HepG2 (cell line): ENCODE measurements around the gene OLFM2. TPM values are rescaled to one million over a fixed set of nuclear protein-coding genes. Genes with fewer than 3 reads are reported as not detected.

Source experiments
- ATAC-seq: fragments of 200-7000 bp; cut with Tn5 transposase; 3 replicates; pipeline ENCODE4 v1.9.1; 2020; ENCODE audit warnings: mild to moderate bottlenecking, moderate library complexity
- BruUV-seq: library from RNA; stranded (reverse); fragments of 400-500 nt; replicated peaks from 2 replicates; lab custom pipeline; 2021; lab: Mats Ljungman, UMichigan
- CTCF ChIA-PET: fragments of 300-600 bp; formaldehyde crosslinking; extraction: SDS; loops from one replicate; lab custom pipeline; 2021; ENCODE audit warnings: low total read pairs, inconsistent platforms, low intra/inter-chr PET ratio; lab: Yijun Ruan, JAX
- POLR2A ChIA-PET: fragments of 350-600 bp; sonication (Branson Sonifier 250); formaldehyde crosslinking; loops from one replicate; lab custom pipeline; 2020; ENCODE audit warnings: antibody characterized with exemption, inconsistent platforms; lab: Yijun Ruan, JAX
- DNase-seq: peaks from one replicate; pipeline ENCODE4 v3.0.0-alpha.2; 2015; ENCODE audit warnings: low spot score
- FAIRE-seq: peaks from 3 replicates; lab custom pipeline; 2011; peaks lifted over from hg19 to GRCh38; lab: Jason Lieb, UNC
- H2AFZ ChIP-seq: one replicate; pipeline ENCODE4 v1.6.1; 2011; ENCODE audit warnings: low read length, inconsistent platforms
- H3K27ac ChIP-seq: fragments of 300-600 bp; 3 replicates; pipeline ENCODE4 v1.8.0; 2011; ENCODE audit warnings: mixed run types, mild to moderate bottlenecking, mixed read lengths, low read length, inconsistent platforms; ENCODE audit not compliant: insufficient read depth; ENCODE audit errors: extremely low read length
- H3K27me3 ChIP-seq, 2 experiments: fragments of 200-600 bp in 1 of 2; 2 replicates in 1 of 2; 3 replicates in 1 of 2; pipeline versions ENCODE4 v1.6.0 to v1.8.0; 2011; ENCODE audit warnings: low read length in 2 of 2, mild to moderate bottlenecking in 2 of 2, moderate library complexity in 2 of 2, inconsistent platforms in 1 of 2; ENCODE audit not compliant: insufficient read depth in 2 of 2, control insufficient read depth in 1 of 2
- H3K36me3 ChIP-seq, 2 experiments: fragments of 200-600 bp in 1 of 2; replicated peaks in 1 of 2; 2 replicates in 1 of 2; 3 replicates in 1 of 2; pipeline versions ENCODE4 v1.5.1 to v1.8.0; 2011; ENCODE audit warnings: low read length in 2 of 2, inconsistent platforms in 1 of 2; ENCODE audit not compliant: insufficient read depth in 2 of 2, control insufficient read depth in 1 of 2
- H3K4me1 ChIP-seq: 2 replicates; pipeline ENCODE4 v1.5.1; 2012; ENCODE audit warnings: low read length, inconsistent platforms; ENCODE audit not compliant: insufficient read depth
- H3K4me2 ChIP-seq: 2 replicates; pipeline ENCODE4 v1.6.0; 2011; ENCODE audit warnings: low read depth, low read length, inconsistent platforms
- H3K4me3 ChIP-seq, 3 experiments: fragments of 200-600 bp in 1 of 3; sonication (generic), shearing (Covaris generic) in 1 of 3; replicated peaks in 1 of 3; 2 replicates each; pipeline ENCODE4 v1.5.1; 2011 to 2016; ENCODE audit warnings: low read length in 3 of 3, inconsistent platforms in 2 of 3, low read depth in 2 of 3, mild to moderate bottlenecking in 2 of 3, control low read depth in 1 of 3, mixed read lengths in 1 of 3; ENCODE audit not compliant: insufficient read depth in 1 of 3
- H3K79me2 ChIP-seq: one replicate; pipeline ENCODE4 v1.6.1; 2011; ENCODE audit warnings: low read length, inconsistent platforms; ENCODE audit not compliant: insufficient read depth
- H3K9ac ChIP-seq: 2 replicates; pipeline ENCODE4 v1.6.0; 2011; ENCODE audit warnings: mild to moderate bottlenecking, low read depth, low read length, inconsistent platforms; ENCODE audit not compliant: insufficient read depth
- H3K9me3 ChIP-seq: 2 replicates; pipeline ENCODE4 v1.5.1; 2012; ENCODE audit warnings: mild to moderate bottlenecking, low read length
- H4K20me1 ChIP-seq: 2 replicates; pipeline ENCODE4 v1.6.0; 2011; ENCODE audit warnings: inconsistent platforms, mild to moderate bottlenecking, low read length, moderate library complexity; ENCODE audit not compliant: insufficient read depth
- ADNP ChIP-seq: sonication (generic); formaldehyde crosslinking; IDR thresholded peaks from 2 replicates; pipeline ENCODE4 v1.4.0; 2020; ENCODE audit warnings: missing genetic modification reagents
- FOXM1 ChIP-seq: sonication (generic); formaldehyde crosslinking; IDR thresholded peaks from 2 replicates; pipeline ENCODE4 v1.5.0; 2020; ENCODE audit warnings: missing genetic modification reagents
- GPN1 ChIP-seq: sonication (generic); formaldehyde crosslinking; IDR thresholded peaks from 2 replicates; pipeline ENCODE4 v1.5.1; 2020; ENCODE audit warnings: missing genetic modification reagents, borderline replicate concordance
- HCFC1 ChIP-seq: fragments of 150-350 bp; IDR thresholded peaks from 2 replicates; pipeline ENCODE4 v1.6.1; 2014; ENCODE audit warnings: low read depth, low read length
- KLF12 ChIP-seq: sonication (generic); formaldehyde crosslinking; IDR thresholded peaks from 2 replicates; pipeline ENCODE4 v1.4.0; 2020; ENCODE audit warnings: missing genetic modification reagents, borderline replicate concordance
- NCOA2 ChIP-seq: sonication (generic); formaldehyde crosslinking; IDR thresholded peaks from 2 replicates; pipeline ENCODE4 v1.8.0; 2022; ENCODE audit warnings: inconsistent platforms
- NFKBIZ ChIP-seq: IDR thresholded peaks from 2 replicates; pipeline ENCODE4 v1.6.1; 2018; ENCODE audit warnings: missing genetic modification reagents, missing compliant biosample characterization
- NFYB ChIP-seq: sonication (generic); formaldehyde crosslinking; IDR thresholded peaks from 2 replicates; pipeline ENCODE4 v1.4.0; 2020; ENCODE audit warnings: missing genetic modification reagents
- POLR2A ChIP-seq, 2 experiments: IDR thresholded peaks; 2 replicates each; pipeline ENCODE4 v1.6.1; 2011; ENCODE audit warnings: low read depth in 2 of 2, low read length in 2 of 2, mild to moderate bottlenecking in 1 of 2, moderate library complexity in 1 of 2; ENCODE audit not compliant: insufficient read depth in 1 of 2
- PPARG ChIP-seq: conservative IDR thresholded peaks from 2 replicates; pipeline ENCODE4 v1.6.1; 2016; ENCODE audit warnings: missing biosample characterization, missing genetic modification reagents
- PRPF4 ChIP-seq: fragments of 200-400 bp; formaldehyde crosslinking; IDR thresholded peaks from 2 replicates; pipeline ENCODE4 v1.6.1; 2016; ENCODE audit warnings: low read length, low read depth; ENCODE audit not compliant: poor library complexity, severe bottlenecking
- STAG1 ChIP-seq: sonication (generic); formaldehyde crosslinking; IDR thresholded peaks from 2 replicates; pipeline ENCODE4 v1.4.0; 2020; ENCODE audit warnings: missing genetic modification reagents
- ZNF143 ChIP-seq: sonication (generic); formaldehyde crosslinking; IDR thresholded peaks from 2 replicates; pipeline ENCODE4 v1.4.0; 2020; ENCODE audit warnings: missing genetic modification reagents
- ZNF251 ChIP-seq: sonication (generic); formaldehyde crosslinking; IDR thresholded peaks from 2 replicates; pipeline ENCODE4 v1.9.0; 2021; ENCODE audit warnings: mild to moderate bottlenecking, missing genetic modification reagents
- ZNF770 ChIP-seq: sonication (generic); formaldehyde crosslinking; IDR thresholded peaks from 2 replicates; pipeline ENCODE4 v1.5.0; 2020; ENCODE audit warnings: mild to moderate bottlenecking, missing genetic modification reagents
- ZNF891 ChIP-seq: sonication (generic); formaldehyde crosslinking; IDR thresholded peaks from 2 replicates; pipeline ENCODE4 v1.5.0; 2020; ENCODE audit warnings: mild to moderate bottlenecking, missing genetic modification reagents
- WGBS: methylation state at CpG from one replicate; pipeline ENCODE4 v1.1.6; 2017; ENCODE audit warnings: low lambda C conversion rate; 5-methylcytosine and 5-hydroxymethylcytosine counted together
- in situ Hi-C: cut with HindIII; loops from 2 replicates; pipeline ENCODE4 v1.10.0; 2017; ENCODE audit warnings: low pct_unique_long_range_greater_than_20kb; ENCODE audit not compliant: extremely low pct_ligation_motif_present
- intact Hi-C: fragments of 100-400 bp; cut with micrococcal nuclease; formaldehyde crosslinking; loops from one replicate; pipeline ENCODE4 v1.10.0; 2022; ENCODE audit not compliant: unreplicated experiment
- polyA plus RNA-seq, 8 experiments: library from polyadenylated mRNA; depleted of rRNA in 3 of 8; stranded (reverse) in 7 of 8; unstranded in 1 of 8; fragments of >200 nt; fragmentation: Illumina TruSeq in 4 of 8; extraction: Trizol in 4 of 8; gene quantifications; 2 replicates each; pipeline versions ENCODE4 v1.2.1 to v1.2.3, GENCODE V29; 2011 to 2016; ENCODE audit warnings: low read depth in 4 of 8, missing spikeins in 1 of 8, mixed read lengths in 1 of 8; ENCODE audit not compliant: insufficient read depth in 1 of 8
- total RNA-seq, 5 experiments: library from RNA; depleted of rRNA; stranded (reverse); fragments of >200 nt; fragmentation: Illumina TruSeq; extraction: Trizol; gene quantifications; 2 replicates each; pipeline ENCODE4 v1.2.3, GENCODE V29; 2016; ENCODE audit warnings: low read depth in 1 of 5

The OLFM2 gene
- total and polyA plus RNA-seq, 2 of the 13 experiments (the other 11 are each of a cell fraction or from before 2014, with no cell fraction given) = 0.20 to 0.51 TPM

GRCh38 chr19:9917321-9917720 is 19.0 kb downstream of the OLFM2 start (continued):
- TF ChIP-seq HCFC1 = peak; percentile 77
- TF ChIP-seq NFYB (CRISPR knock-in tag) = peak; percentile 89
- TF ChIP-seq KLF12 = no peak
- peak; percentile 91 for TF ChIP-seq ZNF143 (CRISPR knock-in tag)

GRCh38 chr19:9916719-9917118 is 19.6 kb downstream of the OLFM2 start:
- H3K79me2 ChIP-seq = no peaks in the 10 kb centered on the region
- in situ Hi-C loops = no loop called here
- peaks cover 0 to 12% of the 10 kb centered on the region in 2 experiments; a peak in 2 of 5 replicates for H3K27me3 ChIP-seq
- H4K20me1 ChIP-seq = no peaks in the 10 kb centered on the region
- ATAC-seq = no peak
- no peaks in the 10 kb centered on the region for H3K36me3 ChIP-seq
- FAIRE-seq = no peak
- H3K4me1 ChIP-seq = peaks cover 4% of the 10 kb centered on the region; the same call in 1 of the 2 replicates
- DNase-seq = no peak
- H3K4me2 ChIP-seq = no peak overlapping the region
- H3K9me3 ChIP-seq = no peaks in the 10 kb centered on the region
- H3K27ac ChIP-seq = no peak overlapping the region
- H3K9ac ChIP-seq = no peak overlapping the region
- intact Hi-C loops = no loop called here
- no TSS peak for BruUV-seq
- TF ChIP-seq ADNP (CRISPR knock-in tag) (no peak), GPN1 (CRISPR knock-in tag) (no peak), FOXM1 (CRISPR knock-in tag) (no peak), NFKBIZ (CRISPR knock-in tag) (no peak), ZNF251 (no peak), ZNF770 (CRISPR knock-in tag) (no peak), NCOA2 (CRISPR knock-in tag) (no peak), PRPF4 (no peak), ZNF891 (CRISPR knock-in tag) (no peak), STAG1 (CRISPR knock-in tag) (no peak), POLR2A (IDR thresholded peaks at IDR 0.05; ENCODE audit: insufficient read depth in 1 of 2, low read depth in 2 of 2, low read length in 2 of 2) (no peak), PPARG (CRISPR knock-in tag) (no peak)
- 16% methylated on average over 6 of the region's 6 CpGs for WGBS
- H2AFZ ChIP-seq = no peak overlapping the region
- H3K4me3 ChIP-seq = no peak overlapping the region
- ChIA-PET CTCF (no interaction called here), POLR2A (no interaction called here)
